Lower leg skin (tissue), 3 donors: ENCODE data around the gene SEPTIN12.

ENCODE experiments used
- CTCF ChIP-seq, 3 donors: fragments of 450-650 bp; IDR thresholded peaks; one replicate each; pipeline ENCODE4 v1.5.1; 2016; ENCODE audit warnings: antibody characterized with exemption in 3 of 3, mild to moderate bottlenecking in 3 of 3, moderate library complexity in 2 of 3
- POLR2A ChIP-seq, 2 donors: fragments of 450-650 bp; IDR thresholded peaks; one replicate each; pipeline ENCODE4 v1.6.1; 2016 to 2017; ENCODE audit warnings: antibody characterized with exemption in 2 of 2, mild to moderate bottlenecking in 1 of 2, moderate library complexity in 1 of 2

DNA sequence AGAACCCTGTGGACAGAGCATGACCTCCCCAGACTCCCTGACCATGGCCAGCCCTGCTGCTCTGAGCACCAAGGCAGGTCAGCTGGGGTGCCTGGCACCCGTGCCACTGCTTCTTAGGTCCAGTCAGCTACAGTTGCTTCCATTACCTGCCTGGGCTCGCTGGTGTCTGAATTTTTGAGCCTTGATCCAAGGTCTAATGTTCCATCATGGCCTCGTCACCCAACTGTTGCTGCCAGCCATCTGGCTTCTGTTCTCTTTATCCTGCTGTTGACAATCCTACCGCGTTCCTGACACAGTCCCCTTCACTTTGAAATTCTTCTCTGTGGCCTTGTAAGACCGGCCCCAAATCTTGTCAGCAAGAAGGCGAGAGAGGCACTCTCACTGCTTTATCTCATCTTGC is 42.3 kb upstream of the SEPTIN12 start:
- TF ChIP-seq CTCF (IDR thresholded peaks at IDR 0.05) (no peak), POLR2A (IDR thresholded peaks at IDR 0.05) (no peak)
